NCI-H128 (cell line): Measurements from ENCODE around the gene TJP3.

Experiments used
- DNase-seq: peaks from one replicate; lab custom pipeline; 2025; ENCODE audit not compliant: unreplicated experiment; lab: John Stamatoyannopoulos, UW

The TJP3 gene

GRCh38 chr19:3782330-3782729 lies 74.1 kb downstream of the TJP3 start:
- no peak for DNase-seq

GRCh38 chr19:3782903-3783302 lies 74.7 kb downstream of the TJP3 start:
- no peak for DNase-seq

DNA sequence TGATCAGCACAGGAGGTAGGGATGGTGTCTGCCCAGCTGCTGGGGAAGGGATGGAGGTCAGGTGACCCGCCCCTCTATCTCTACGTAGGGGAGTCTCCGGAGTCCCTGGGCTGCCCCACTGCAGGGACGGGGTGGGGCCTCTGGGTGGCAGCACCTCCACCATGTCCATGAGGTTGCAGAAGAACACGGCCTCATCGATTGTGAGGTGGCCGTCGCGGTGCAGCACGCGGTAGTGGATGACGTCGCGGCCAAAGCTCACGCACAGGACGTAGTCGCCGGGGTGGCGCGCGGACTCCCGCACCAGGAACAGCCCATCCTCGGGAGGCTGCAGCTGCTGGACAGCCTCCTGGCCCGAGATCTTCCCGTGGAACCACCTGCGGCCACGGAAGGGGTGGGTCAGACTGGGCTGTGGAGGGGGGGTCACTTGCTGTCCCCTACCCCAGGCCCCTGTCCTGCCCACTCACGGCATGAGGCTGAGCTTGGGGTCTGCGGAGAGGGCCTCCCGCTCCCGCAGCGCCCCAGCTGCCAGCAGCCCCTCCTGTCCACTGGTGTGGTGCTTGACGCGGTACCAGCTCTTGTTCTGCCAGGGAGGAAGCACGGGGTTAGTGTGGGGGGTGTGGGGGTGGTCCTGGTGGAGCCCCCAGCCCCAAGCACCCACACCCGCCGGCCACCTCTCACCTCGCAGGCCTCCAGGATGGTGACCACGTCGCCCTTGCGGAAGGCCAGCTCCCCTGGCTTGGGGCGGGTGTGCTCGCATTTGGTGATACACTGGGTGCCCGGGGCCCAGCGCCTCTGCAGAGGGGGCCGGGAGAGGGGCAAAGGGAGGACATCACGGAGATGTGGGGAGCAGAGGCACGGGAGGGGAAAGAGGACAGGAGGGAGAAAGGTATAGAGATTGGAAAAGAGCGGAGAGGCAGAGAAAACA lies 75.7 kb downstream of the TJP3 start:
- DNase-seq, result no peak

- no peak for DNase-seq
These were observed 76.6 kb downstream of the TJP3 start for GRCh38 chr19:3784607-3785450.

GRCh38 chr19:3785451-3785937 lies 77.3 kb downstream of the TJP3 start:
- no peak for DNase-seq

GRCh38 chr19:3785938-3786824 lies 78.0 kb downstream of the TJP3 start, which contains the start of gene MATK:
TSS of gene MATK (minus strand) at chr19:3786381. CDS start at chr19:3785135, 1,246 bp downstream.
- DNase-seq, result no peak

- no peak for DNase-seq
These were observed 81.0 kb downstream of the TJP3 start for GRCh38 chr19:3788996-3789778.

GRCh38 chr19:3790209-3790734 lies 82.1 kb downstream of the TJP3 start:
- DNase-seq, result no peak

GRCh38 chr19:3790941-3791340 lies 82.8 kb downstream of the TJP3 start:
- no peak for DNase-seq

DNA sequence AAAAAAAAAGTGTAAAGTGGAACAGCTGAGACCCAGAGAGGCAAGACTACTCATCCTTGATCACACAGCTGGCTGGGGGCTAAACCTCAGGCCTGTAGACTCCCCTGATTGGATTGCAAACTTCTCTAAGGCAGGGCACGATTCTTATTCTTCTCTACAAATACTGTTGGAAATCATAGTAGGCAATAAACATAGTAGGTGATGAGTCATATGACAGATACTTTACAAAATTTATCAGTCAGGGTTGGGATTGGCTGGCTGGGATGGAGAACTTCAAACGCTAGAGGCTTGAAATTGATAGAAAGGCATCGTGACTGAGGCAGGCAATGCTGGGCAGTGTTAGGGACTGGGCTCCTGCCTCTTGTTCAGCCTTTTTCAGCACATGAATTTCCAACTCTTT lies 83.9 kb downstream of the TJP3 start:
- DNase-seq, result no peak

DNA sequence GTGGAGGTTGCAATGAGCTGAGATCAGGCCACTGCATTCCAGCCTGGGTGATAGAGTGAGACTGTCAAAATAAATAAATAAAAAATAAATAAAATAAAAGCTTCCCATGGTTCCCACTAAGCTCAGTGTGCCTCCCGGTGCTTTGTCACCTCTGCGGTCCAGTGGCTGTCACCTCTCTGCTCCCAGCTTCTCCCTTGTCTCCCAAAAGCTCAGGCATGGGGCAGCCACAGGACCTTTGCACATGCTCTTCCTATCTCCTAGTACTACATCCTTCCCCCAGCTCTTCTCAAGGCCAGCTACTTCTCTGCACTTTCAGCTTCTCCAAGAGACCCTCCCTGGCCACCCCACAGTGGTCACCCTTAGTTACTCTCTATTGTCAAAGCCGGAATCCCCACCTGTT lies 85.6 kb downstream of the TJP3 start:
- no peak for DNase-seq

- no peak for DNase-seq
These were observed 88.2 kb downstream of the TJP3 start for GRCh38 chr19:3796358-3796757.

GRCh38 chr19:3798137-3798536 lies 90.0 kb downstream of the TJP3 start:
- no peak for DNase-seq
